Measurements from ENCODE around the gene TMCC1.
"Not testable (repeated sequence)": the region's sequence is repeated elsewhere in the genome, so short reads cannot be mapped to it uniquely, and the experiment has no call there.

Gene TMCC1

GRCh38 chr3:129673012-129673411 is 220.5 kb downstream of the TMCC1 start:
- DNase-seq, result no peak

- no peak for DNase-seq
Measured at GRCh38 chr3:129672412-129672811, 221.1 kb downstream of the TMCC1 start.

- no peak for DNase-seq
Measured at GRCh38 chr3:129665024-129665768, 228.3 kb downstream of the TMCC1 start.

GRCh38 chr3:129663930-129664646 is 229.4 kb downstream of the TMCC1 start:
- no peak for DNase-seq

GRCh38 chr3:129663045-129663446 is 230.5 kb downstream of the TMCC1 start:
- DNase-seq, result no peak

GRCh38 chr3:129662191-129662608 is 231.3 kb downstream of the TMCC1 start:
- no peak for DNase-seq

GRCh38 chr3:129661766-129662165 is 231.7 kb downstream of the TMCC1 start:
- DNase-seq, result no peak

GRCh38 chr3:129658110-129658843 is 235.2 kb downstream of the TMCC1 start:
- DNase-seq, result no peak

- DNase-seq, result no peak
Measured at GRCh38 chr3:129657261-129658046, 236.1 kb downstream of the TMCC1 start.

- DNase-seq, result no peak
Measured at GRCh38 chr3:129656659-129657247, 236.8 kb downstream of the TMCC1 start.

GRCh38 chr3:129655291-129655700 is 238.2 kb downstream of the TMCC1 start:
- no peak for DNase-seq

GRCh38 chr3:129654131-129654530 is 239.4 kb downstream of the TMCC1 start:
- no peak for DNase-seq

- no peak for DNase-seq
Measured at GRCh38 chr3:129653019-129653418, 240.5 kb downstream of the TMCC1 start.

- DNase-seq, result no peak
Measured at GRCh38 chr3:129651435-129652202, 241.9 kb downstream of the TMCC1 start.

- peak; percentile 7 for DNase-seq
Measured at GRCh38 chr3:129650256-129650872, 243.1 kb downstream of the TMCC1 start.

- no peak for DNase-seq
Measured at GRCh38 chr3:129648391-129648790, 245.1 kb downstream of the TMCC1 start.

GRCh38 chr3:129645286-129645685 is 248.2 kb downstream of the TMCC1 start:
- no peak for DNase-seq

- no peak for DNase-seq
Measured at GRCh38 chr3:129644836-129645235, 248.7 kb downstream of the TMCC1 start.

GRCh38 chr3:129641567-129642260 is 251.8 kb downstream of the TMCC1 start:
- DNase-seq, result not testable (repeated sequence)

- not testable (repeated sequence) for DNase-seq
Measured at GRCh38 chr3:129640985-129641384, 252.5 kb downstream of the TMCC1 start.
